IMR-90 (cell line): Measurements from ENCODE around the gene SSR1. TPM values are rescaled to one million over a fixed set of nuclear protein-coding genes. Genes with fewer than 3 reads are reported as not detected.

Experiments used
- ATAC-seq: fragments of 200-7000 bp; cut with Tn5 transposase; 2 replicates; pipeline ENCODE4 v1.9.1; 2020; ENCODE audit warnings: low read depth, mild to moderate bottlenecking, moderate library complexity
- BruUV-seq: library from RNA; stranded (reverse); fragments of 400-500 nt; replicated peaks from 2 replicates; lab custom pipeline; 2021; lab: Mats Ljungman, UMichigan
- CTCF ChIA-PET: fragments of 300-600 bp; formaldehyde crosslinking; extraction: SDS; loops from one replicate; lab custom pipeline; 2021; ENCODE audit warnings: antibody characterized with exemption; lab: Yijun Ruan, JAX
- POLR2A ChIA-PET: fragments of 300-600 bp; sonication (Branson Sonifier 250); formaldehyde crosslinking; loops from one replicate; lab custom pipeline; 2022; ENCODE audit warnings: antibody characterized with exemption; ENCODE audit not compliant: unreplicated experiment; lab: Charles Lee
- DNase-seq: peaks from one replicate; pipeline ENCODE4 v3.0.0; 2013
- H2AFZ ChIP-seq: replicated peaks from 2 replicates; pipeline ENCODE3; 2013; ENCODE audit warnings: low read length, mild to moderate bottlenecking; ENCODE audit not compliant: poor library complexity
- H2AK5ac ChIP-seq: 2 replicates; pipeline ENCODE4 v1.6.1; 2013; ENCODE audit warnings: low read depth, low read length, inconsistent platforms
- H2AK9ac ChIP-seq: replicated peaks from 2 replicates; pipeline ENCODE3; 2013; ENCODE audit warnings: mild to moderate bottlenecking, low read depth, low read length, moderate library complexity; ENCODE audit not compliant: poor library complexity
- H2BK120ac ChIP-seq: 2 replicates; pipeline ENCODE4 v1.6.1; 2013; ENCODE audit warnings: low read depth, low read length, inconsistent platforms
- H2BK15ac ChIP-seq: 3 replicates; pipeline ENCODE4 v1.6.1; 2013; ENCODE audit warnings: low read depth, low read length, inconsistent platforms
- H2BK20ac ChIP-seq: 2 replicates; pipeline ENCODE4 v1.6.1; 2013; ENCODE audit warnings: low read depth, mild to moderate bottlenecking, inconsistent platforms, low read length, moderate library complexity
- H2BK5ac ChIP-seq: 2 replicates; pipeline ENCODE4 v1.6.1; 2013; ENCODE audit warnings: mild to moderate bottlenecking, low read depth, low read length, inconsistent platforms; ENCODE audit not compliant: poor library complexity, severe bottlenecking
- H3K14ac ChIP-seq: replicated peaks from 2 replicates; pipeline ENCODE4 v1.6.1; 2013; ENCODE audit warnings: low read depth, low read length, inconsistent platforms
- H3K18ac ChIP-seq: 2 replicates; pipeline ENCODE4 v1.6.1; 2013; ENCODE audit warnings: low read depth, low read length, control low read depth
- H3K23ac ChIP-seq: 2 replicates; pipeline ENCODE4 v1.6.1; 2013; ENCODE audit warnings: low read depth, low read length, inconsistent platforms
- H3K27ac ChIP-seq: 2 replicates; pipeline ENCODE4 v1.5.1; 2013; ENCODE audit warnings: mild to moderate bottlenecking, control low read depth, low read length; ENCODE audit not compliant: insufficient read depth
- H3K27me3 ChIP-seq: 2 replicates; pipeline ENCODE4 v1.6.1; 2013; ENCODE audit warnings: low read length; ENCODE audit not compliant: control insufficient read depth, insufficient read depth
- H3K36me3 ChIP-seq: 2 replicates; pipeline ENCODE4 v1.6.1; 2013; ENCODE audit warnings: low read length, mixed read lengths; ENCODE audit not compliant: control insufficient read depth, insufficient read depth
- H3K4ac ChIP-seq: 2 replicates; pipeline ENCODE4 v1.6.1; 2013; ENCODE audit warnings: low read depth, low read length, inconsistent platforms
- H3K4me1 ChIP-seq: 2 replicates; pipeline ENCODE4 v1.6.1; 2013; ENCODE audit warnings: low read length, mixed read lengths; ENCODE audit not compliant: control insufficient read depth, insufficient read depth
- H3K4me2 ChIP-seq: 2 replicates; pipeline ENCODE4 v1.6.1; 2013; ENCODE audit warnings: low read depth, mild to moderate bottlenecking, control low read depth, low read length, moderate library complexity
- H3K4me3 ChIP-seq: 2 replicates; pipeline ENCODE4 v1.5.1; 2013; ENCODE audit warnings: low read depth, mild to moderate bottlenecking, control low read depth, low read length, moderate library complexity; ENCODE audit not compliant: insufficient read depth
- H3K56ac ChIP-seq: 2 replicates; pipeline ENCODE4 v1.6.1; 2013; ENCODE audit warnings: low read length, inconsistent platforms; ENCODE audit not compliant: insufficient read depth; ENCODE audit errors: extremely low read depth
- H3K79me1 ChIP-seq, 2 experiments: 2 replicates each; pipeline ENCODE4 v1.6.1; 2013; ENCODE audit warnings: low read length in 2 of 2, inconsistent platforms in 1 of 2, low read depth in 1 of 2
- H3K9ac ChIP-seq: 2 replicates; pipeline ENCODE4 v1.6.1; 2013; ENCODE audit warnings: low read depth, low read length, control low read depth
- H3K9me1 ChIP-seq: 2 replicates; pipeline ENCODE4 v1.6.1; 2013; ENCODE audit warnings: low read length, inconsistent platforms; ENCODE audit not compliant: insufficient read depth
- H3K9me3 ChIP-seq: 2 replicates; pipeline ENCODE4 v1.6.1; 2013; ENCODE audit warnings: low read length; ENCODE audit not compliant: control insufficient read depth, insufficient read depth
- H4K20me1 ChIP-seq: 2 replicates; pipeline ENCODE4 v1.6.1; 2013; ENCODE audit warnings: low read length, inconsistent platforms; ENCODE audit not compliant: insufficient read depth
- H4K5ac ChIP-seq: 2 replicates; pipeline ENCODE4 v1.6.1; 2013; ENCODE audit warnings: mild to moderate bottlenecking, low read depth, low read length, control low read depth
- H4K8ac ChIP-seq, 2 experiments: 2 replicates each; pipeline ENCODE4 v1.6.1; 2013; ENCODE audit warnings: low read depth in 2 of 2, low read length in 2 of 2, control low read depth in 1 of 2, inconsistent platforms in 1 of 2
- H4K91ac ChIP-seq: 2 replicates; pipeline ENCODE4 v1.6.1; 2013; ENCODE audit warnings: low read depth, low read length, inconsistent platforms; ENCODE audit not compliant: insufficient read depth
- BHLHE40 ChIP-seq: fragments of 150-350 bp; IDR thresholded peaks from 2 replicates; pipeline ENCODE4 v1.6.1; 2016; ENCODE audit warnings: mild to moderate bottlenecking, low read depth, low read length
- CEBPB ChIP-seq: IDR thresholded peaks from 2 replicates; pipeline ENCODE4 v1.6.1; 2012; ENCODE audit warnings: low read depth, low read length, improper control_type of control experiment
- CHD1 ChIP-seq: IDR thresholded peaks from 2 replicates; pipeline ENCODE4 v1.6.1; 2012; ENCODE audit warnings: low read depth, low read length, improper control_type of control experiment
- ELK1 ChIP-seq: fragments of 150-350 bp; IDR thresholded peaks from 2 replicates; pipeline ENCODE4 v1.6.1; 2016; ENCODE audit warnings: low read depth, mild to moderate bottlenecking, low read length, moderate library complexity, borderline replicate concordance
- MAFK ChIP-seq: IDR thresholded peaks from 2 replicates; pipeline ENCODE4 v1.6.1; 2012; ENCODE audit warnings: low read depth, low read length, improper control_type of control experiment
- MAZ ChIP-seq: IDR thresholded peaks from 2 replicates; pipeline ENCODE4 v1.6.1; 2012; ENCODE audit warnings: low read depth, mild to moderate bottlenecking, low read length, improper control_type of control experiment, moderate library complexity, borderline replicate concordance
- MXI1 ChIP-seq: IDR thresholded peaks from 2 replicates; pipeline ENCODE4 v1.6.1; 2012; ENCODE audit warnings: low read depth, mild to moderate bottlenecking, low read length, moderate library complexity, borderline replicate concordance
- NFE2L2 ChIP-seq: fragments of 150-350 bp; IDR thresholded peaks from 2 replicates; pipeline ENCODE4 v1.6.1; 2016; ENCODE audit warnings: low read depth, mild to moderate bottlenecking, low read length
- POLR2A ChIP-seq: IDR thresholded peaks from 2 replicates; pipeline ENCODE4 v1.6.1; 2012; ENCODE audit warnings: mild to moderate bottlenecking, low read depth, low read length
- RAD21 ChIP-seq: IDR thresholded peaks from 2 replicates; pipeline ENCODE4 v1.6.1; 2012; ENCODE audit warnings: low read length, improper control_type of control experiment
- RCOR1 ChIP-seq: IDR thresholded peaks from 2 replicates; pipeline ENCODE4 v1.6.1; 2012; ENCODE audit warnings: mild to moderate bottlenecking, low read length, improper control_type of control experiment; ENCODE audit not compliant: insufficient replicate concordance
- RFX5 ChIP-seq: IDR thresholded peaks from 2 replicates; pipeline ENCODE4 v1.8.0; 2012; ENCODE audit warnings: low read depth, mild to moderate bottlenecking, low read length, moderate library complexity
- SMC3 ChIP-seq: fragments of 150-350 bp; IDR thresholded peaks from 2 replicates; pipeline ENCODE4 v1.6.1; 2016; ENCODE audit warnings: low read depth, mild to moderate bottlenecking, antibody characterized with exemption, low read length, moderate library complexity
- WGBS, 2 experiments: methylation state at CpG; one replicate each; pipeline versions ENCODE4 v1.1.5 to v1.1.7; 2013; ENCODE audit warnings: missing lambda C conversion rate in 2 of 2; ENCODE audit not compliant: insufficient read length in 1 of 2; ENCODE audit errors: extremely low coverage in 2 of 2; 5-methylcytosine and 5-hydroxymethylcytosine counted together
- dilution Hi-C: fragments of 300-500 bp; cut with HindIII; formaldehyde crosslinking; loops from one replicate; pipeline ENCODE4 v1.14.3; 2018; ENCODE audit warnings: low sequenced_read_pairs; ENCODE audit not compliant: unreplicated experiment
- in situ Hi-C: fragments of 300-500 bp; cut with MboI; formaldehyde crosslinking; loops from 3 replicates; pipeline ENCODE4 v1.14.3; 2019; ENCODE audit warnings: low sequenced_read_pairs, inconsistent platforms, mixed read lengths
- intact Hi-C: fragments of 100-400 bp; cut with micrococcal nuclease; formaldehyde crosslinking; loops from 2 replicates; pipeline ENCODE4 v1.10.0; 2022
- polyA plus RNA-seq, 3 experiments: library from polyadenylated mRNA; depleted of rRNA; stranded (reverse); fragments of >200 nt; gene quantifications; 2 replicates each; pipeline ENCODE4 v1.2.3, GENCODE V29; 2012; ENCODE audit warnings: low replicate concordance in 1 of 3
- total RNA-seq: library from RNA; depleted of rRNA; stranded (reverse); fragments of >200 nt; gene quantifications from 2 replicates; pipeline ENCODE4 v1.2.3, GENCODE V29; 2012
- TF ChIP-seq, protein P1 (sequence below): conservative IDR thresholded peaks from 2 replicates; pipeline ENCODE4 v1.5.1; 2012; ENCODE audit warnings: mild to moderate bottlenecking, low read depth, low read length, improper control_type of control experiment
- TF ChIP-seq, protein P2 (sequence below): fragments of 150-350 bp; IDR thresholded peaks from 2 replicates; pipeline ENCODE4 v1.6.1; 2017; ENCODE audit warnings: mild to moderate bottlenecking, antibody characterized with exemption, low read length, low read depth

Gene SSR1
- total and polyA plus RNA-seq, 2 of the 4 experiments (the other 2 are of a cell fraction) = 110 to 120 TPM

GRCh38 chr6:7261852-7262461 is 51.0 kb downstream of the SSR1 start:
- peak overlapping the region; percentile 89 for H4K5ac ChIP-seq
- H3K79me1 ChIP-seq = no peaks in the 10 kb centered on the region
- H3K36me3 ChIP-seq = no peaks in the 10 kb centered on the region
- peak overlapping the region; percentile 95 for H4K91ac ChIP-seq
- H3K4me1 ChIP-seq = peaks cover 3% of the 10 kb centered on the region
- CTCF ChIA-PET = no interaction called here
- H2AK5ac ChIP-seq = peak overlapping the region; percentile 82
- H3K27ac ChIP-seq = peak overlapping the region; percentile 76; the same call in 1 of the 2 replicates
- peak overlapping the region; percentile 92 for H3K4ac ChIP-seq
- no peak overlapping the region for H3K18ac ChIP-seq
- peak overlapping the region; percentile 98 for H2AK9ac ChIP-seq
- H2AFZ ChIP-seq = peak overlapping the region; percentile 96
- H3K14ac ChIP-seq = peak overlapping the region; percentile 87
- H3K56ac ChIP-seq = no peak overlapping the region
- in situ Hi-C loops (no loop called here), dilution Hi-C loops (no loop called here), intact Hi-C loops (loop anchor here (5.0 kb wide), 1 partner anchor 585 kb away; no protein-coding TSS in a partner anchor)
- H4K20me1 ChIP-seq = no peaks in the 10 kb centered on the region
- DNase-seq = no peak
- H3K4me2 ChIP-seq = peak overlapping the region; percentile 76
- peak overlapping the region; percentile 87 to 99 for H4K8ac ChIP-seq
- H3K4me3 ChIP-seq = peak overlapping the region; percentile 75
- POLR2A ChIA-PET = no interaction called here
- peaks cover 12% of the 10 kb centered on the region for H3K9me1 ChIP-seq
- WGBS, 2 experiments = 58% methylated on average over 10 of the region's 13 CpGs; no CpG with 5 or more reads in 1 of the 2 experiments
- no peaks in the 10 kb centered on the region for H3K27me3 ChIP-seq
- H2BK5ac ChIP-seq = no peak overlapping the region
- H3K9ac ChIP-seq = peak overlapping the region; percentile 89
- H3K23ac ChIP-seq = peak overlapping the region; percentile 60; the same call in 1 of the 2 replicates
- 0 out of 2 replicates have a peak overlapping the region, but pooled peaks have one; percentile 0 for H2BK120ac ChIP-seq
- TF ChIP-seq MAZ = no peak
- no peak for TF ChIP-seq RFX5
- TF ChIP-seq ELK1 = no peak
- no peak for TF ChIP-seq RCOR1
- no peak for TF ChIP-seq BHLHE40
- TF ChIP-seq MAFK = no peak
- no peak for TF ChIP-seq SMC3
- no peak for TF ChIP-seq CHD1
- TF ChIP-seq, protein P1, sequence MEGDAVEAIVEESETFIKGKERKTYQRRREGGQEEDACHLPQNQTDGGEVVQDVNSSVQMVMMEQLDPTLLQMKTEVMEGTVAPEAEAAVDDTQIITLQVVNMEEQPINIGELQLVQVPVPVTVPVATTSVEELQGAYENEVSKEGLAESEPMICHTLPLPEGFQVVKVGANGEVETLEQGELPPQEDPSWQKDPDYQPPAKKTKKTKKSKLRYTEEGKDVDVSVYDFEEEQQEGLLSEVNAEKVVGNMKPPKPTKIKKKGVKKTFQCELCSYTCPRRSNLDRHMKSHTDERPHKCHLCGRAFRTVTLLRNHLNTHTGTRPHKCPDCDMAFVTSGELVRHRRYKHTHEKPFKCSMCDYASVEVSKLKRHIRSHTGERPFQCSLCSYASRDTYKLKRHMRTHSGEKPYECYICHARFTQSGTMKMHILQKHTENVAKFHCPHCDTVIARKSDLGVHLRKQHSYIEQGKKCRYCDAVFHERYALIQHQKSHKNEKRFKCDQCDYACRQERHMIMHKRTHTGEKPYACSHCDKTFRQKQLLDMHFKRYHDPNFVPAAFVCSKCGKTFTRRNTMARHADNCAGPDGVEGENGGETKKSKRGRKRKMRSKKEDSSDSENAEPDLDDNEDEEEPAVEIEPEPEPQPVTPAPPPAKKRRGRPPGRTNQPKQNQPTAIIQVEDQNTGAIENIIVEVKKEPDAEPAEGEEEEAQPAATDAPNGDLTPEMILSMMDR = no peak
- no peak for TF ChIP-seq POLR2A
- TF ChIP-seq, protein P2, sequence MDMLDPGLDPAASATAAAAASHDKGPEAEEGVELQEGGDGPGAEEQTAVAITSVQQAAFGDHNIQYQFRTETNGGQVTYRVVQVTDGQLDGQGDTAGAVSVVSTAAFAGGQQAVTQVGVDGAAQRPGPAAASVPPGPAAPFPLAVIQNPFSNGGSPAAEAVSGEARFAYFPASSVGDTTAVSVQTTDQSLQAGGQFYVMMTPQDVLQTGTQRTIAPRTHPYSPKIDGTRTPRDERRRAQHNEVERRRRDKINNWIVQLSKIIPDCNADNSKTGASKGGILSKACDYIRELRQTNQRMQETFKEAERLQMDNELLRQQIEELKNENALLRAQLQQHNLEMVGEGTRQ = no peak
- no peak for TF ChIP-seq RAD21
- TF ChIP-seq MXI1 = no peak
- no peak for TF ChIP-seq NFE2L2
- no peak for TF ChIP-seq CEBPB
- H2BK20ac ChIP-seq = no peak overlapping the region
- no peak overlapping the region for H2BK15ac ChIP-seq
- BruUV-seq = no TSS peak
- H3K9me3 ChIP-seq = peaks cover 5% of the 10 kb centered on the region
- ATAC-seq = no peak
